PC-3 (cell line): ENCODE measurements around the gene ELF4. TPM values are rescaled to one million over a fixed set of nuclear protein-coding genes. Genes with fewer than 3 reads are reported as not detected.

Experiments
- ATAC-seq: fragments of 200-7000 bp; cut with Tn5 transposase; 2 replicates; pipeline ENCODE4 v1.9.1; 2020; ENCODE audit warnings: mild to moderate bottlenecking, moderate library complexity
- BruUV-seq: library from RNA; stranded (reverse); fragments of 400-500 nt; replicated peaks from 2 replicates; lab custom pipeline; 2021; lab: Mats Ljungman, UMichigan
- CTCF ChIA-PET: fragments of 300-600 bp; sonication (Branson Sonifier 250); formaldehyde crosslinking; loops from one replicate; lab custom pipeline; 2022; ENCODE audit warnings: antibody characterized with exemption; lab: Charles Lee
- POLR2A ChIA-PET: fragments of 300-600 bp; sonication (Branson Sonifier 250); formaldehyde crosslinking; loops from one replicate; lab custom pipeline; 2022; ENCODE audit warnings: antibody characterized with exemption; ENCODE audit not compliant: unreplicated experiment; lab: Charles Lee
- DNase-seq: peaks from one replicate; pipeline ENCODE4 v3.0.0-alpha.2; 2015
- H2AFZ ChIP-seq: fragments of 300-600 bp; sonication (generic); 2 replicates; pipeline ENCODE4 v1.6.0; 2016; ENCODE audit warnings: antibody characterized with exemption, low read length
- H3F3A ChIP-seq: fragments of 300-600 bp; sonication (generic); one replicate; pipeline ENCODE4 v1.6.0; 2017; ENCODE audit warnings: antibody characterized with exemption, low read length, control low read depth, mild to moderate bottlenecking; ENCODE audit not compliant: unreplicated experiment
- H3K27ac ChIP-seq: fragments of 300-600 bp; sonication (generic); 2 replicates; pipeline ENCODE4 v1.5.1; 2016; ENCODE audit warnings: mild to moderate bottlenecking, low read length
- H3K27me3 ChIP-seq: fragments of 300-600 bp; sonication (generic); 2 replicates; pipeline ENCODE4 v1.6.1; 2016; ENCODE audit warnings: low read length, mixed read lengths
- H3K36me3 ChIP-seq: fragments of 300-600 bp; sonication (generic); 2 replicates; pipeline ENCODE4 v1.6.1; 2016; ENCODE audit warnings: low read depth, mixed run types, low read length, mixed read lengths
- H3K4me1 ChIP-seq: fragments of 300-600 bp; sonication (generic); 2 replicates; pipeline ENCODE4 v1.5.1; 2016; ENCODE audit warnings: low read length; ENCODE audit not compliant: insufficient read depth
- H3K4me2 ChIP-seq: fragments of 300-600 bp; sonication (generic); 2 replicates; pipeline ENCODE4 v1.6.0; 2016; ENCODE audit warnings: low read length
- H3K4me3 ChIP-seq: fragments of 300-600 bp; sonication (generic); 2 replicates; pipeline ENCODE4 v1.5.1; 2016; ENCODE audit warnings: mild to moderate bottlenecking, low read length, mixed read lengths
- H3K79me2 ChIP-seq: fragments of 300-600 bp; sonication (generic); 2 replicates; pipeline ENCODE4 v1.6.1; 2017; ENCODE audit warnings: low read length, mixed read lengths
- H3K9ac ChIP-seq: fragments of 300-600 bp; sonication (generic); 2 replicates; pipeline ENCODE4 v1.6.0; 2016; ENCODE audit warnings: mild to moderate bottlenecking, low read length
- H3K9me2 ChIP-seq: fragments of 300-600 bp; sonication (generic); replicated peaks from 2 replicates; pipeline ENCODE4 v1.6.1; 2016; ENCODE audit warnings: mixed run types, low read length, mixed read lengths
- H3K9me3 ChIP-seq: fragments of 300-600 bp; sonication (generic); 2 replicates; pipeline ENCODE4 v1.6.1; 2016; ENCODE audit warnings: low read length, mixed read lengths
- H4K20me1 ChIP-seq: fragments of 300-600 bp; sonication (generic); 2 replicates; pipeline ENCODE4 v1.6.1; 2016; ENCODE audit warnings: low read length, mixed read lengths
- CTCF ChIP-seq: fragments of 300-600 bp; sonication (generic); conservative IDR thresholded peaks from 2 replicates; pipeline ENCODE4 v1.5.1; 2017; ENCODE audit warnings: antibody characterized with exemption, low read depth, mild to moderate bottlenecking, low read length
- EZH2 ChIP-seq: fragments of 300-600 bp; sonication (generic); IDR thresholded peaks from one replicate; pipeline ENCODE4 v1.6.1; 2017; ENCODE audit warnings: antibody characterized with exemption, mild to moderate bottlenecking, low read length; ENCODE audit not compliant: unreplicated experiment
- EZH2phosphoT487 ChIP-seq: fragments of 300-600 bp; sonication (generic); IDR thresholded peaks from 2 replicates; pipeline ENCODE4 v1.6.1; 2018; ENCODE audit warnings: mild to moderate bottlenecking, antibody characterized with exemption, low read length, borderline replicate concordance
- intact Hi-C: fragments of 100-400 bp; cut with micrococcal nuclease; formaldehyde crosslinking; loops from 2 replicates; pipeline ENCODE4 v1.9.0; 2023
- total RNA-seq: library from RNA; depleted of rRNA; stranded (reverse); fragments of >200 nt; gene quantifications from 2 replicates; pipeline ENCODE4 v1.2.3, GENCODE V29; 2014

Gene ELF4
- total RNA-seq, 1 experiment from 2014 or later, result 23.4 TPM

GRCh38 chrX:130091980-130092522 is 18.2 kb downstream of the ELF4 start:
- Histone ChIP-seq H3K27me3 (no peaks in the 10 kb centered on the region), H3K4me3 (no peak overlapping the region), H2AFZ (no peak overlapping the region), H3K9me2 (no peaks in the 10 kb centered on the region), H3K4me2 (no peak overlapping the region), H3K4me1 (no peaks in the 10 kb centered on the region), H3F3A (no peaks in the 10 kb centered on the region), H3K79me2 (no peaks in the 10 kb centered on the region; the same call in 1 of the 2 replicates), H3K36me3 (no peaks in the 10 kb centered on the region), H3K27ac (no peak overlapping the region), H3K9me3 (no peaks in the 10 kb centered on the region), H4K20me1 (no peaks in the 10 kb centered on the region), H3K9ac (no peak overlapping the region)
- CTCF ChIA-PET, result no interaction called here
- POLR2A ChIA-PET, result no interaction called here
- no TSS peak for BruUV-seq
- TF ChIP-seq EZH2phosphoT487 (no peak), EZH2 (no peak), CTCF (no peak)
- no peak for DNase-seq
- intact Hi-C loops, result no loop called here
- no peak for ATAC-seq

GRCh38 chrX:130090364-130090763 is 19.9 kb downstream of the ELF4 start:
- no peak overlapping the region for H3K4me2 ChIP-seq

More at GRCh38 chrX:130090364-130090763, 19.9 kb downstream of the ELF4 start:
- no peaks in the 10 kb centered on the region for H3K27me3 ChIP-seq
- H3K4me1 ChIP-seq, result no peaks in the 10 kb centered on the region
- no peaks in the 10 kb centered on the region for H3K9me2 ChIP-seq
- no peaks in the 10 kb centered on the region for H3K9me3 ChIP-seq
- H3F3A ChIP-seq, result no peaks in the 10 kb centered on the region
- DNase-seq, result no peak
- 0 out of 2 replicates have a peak, but pooled peaks cover 2% of the 10 kb centered on the region for H3K36me3 ChIP-seq
- intact Hi-C loops, result no loop called here
- no peaks in the 10 kb centered on the region for H4K20me1 ChIP-seq
- CTCF ChIA-PET, result no interaction called here
- H3K4me3 ChIP-seq, result no peak overlapping the region
- H2AFZ ChIP-seq, result no peak overlapping the region
- no peaks in the 10 kb centered on the region; the same call in 1 of the 2 replicates for H3K79me2 ChIP-seq
- H3K9ac ChIP-seq, result no peak overlapping the region
- no peak for ATAC-seq
- BruUV-seq, result no TSS peak
- TF ChIP-seq CTCF, result no peak
- POLR2A ChIA-PET, result no interaction called here
- no peak overlapping the region for H3K27ac ChIP-seq
